Glutamatergic neuron (in vitro differentiated cells): ENCODE results near the gene CCDC28A. TPM values are rescaled to one million over a fixed set of nuclear protein-coding genes. Genes with fewer than 3 reads are reported as not detected.

Experiments
- DNase-seq: peaks from one replicate; pipeline ENCODE4 v3.0.0; 2022
- H3K27ac Mint-ChIP-seq: one replicate; pipeline ENCODE4 v1.8.0; 2020; ENCODE audit warnings: mild to moderate bottlenecking, mixed read lengths, inconsistent platforms; ENCODE audit not compliant: unreplicated experiment
- H3K27me3 Mint-ChIP-seq: one replicate; pipeline ENCODE4 v1.8.0; 2020; ENCODE audit warnings: mild to moderate bottlenecking, moderate library complexity, mixed read lengths, inconsistent platforms; ENCODE audit not compliant: unreplicated experiment
- H3K36me3 Mint-ChIP-seq: one replicate; pipeline ENCODE4 v1.8.0; 2020; ENCODE audit warnings: mild to moderate bottlenecking, mixed read lengths, inconsistent platforms; ENCODE audit not compliant: unreplicated experiment
- H3K4me1 Mint-ChIP-seq: one replicate; pipeline ENCODE4 v1.8.0; 2020; ENCODE audit warnings: mild to moderate bottlenecking, low read depth, mixed read lengths, inconsistent platforms; ENCODE audit not compliant: unreplicated experiment
- H3K4me3 Mint-ChIP-seq: one replicate; pipeline ENCODE4 v1.8.0; 2020; ENCODE audit warnings: mild to moderate bottlenecking, mixed read lengths, inconsistent platforms; ENCODE audit not compliant: unreplicated experiment
- H3K9me3 Mint-ChIP-seq: one replicate; pipeline ENCODE4 v1.8.0; 2020; ENCODE audit warnings: mild to moderate bottlenecking, moderate library complexity, mixed read lengths, inconsistent platforms; ENCODE audit not compliant: unreplicated experiment
- total RNA-seq: library from RNA; stranded (reverse); fragmentation: NEBNext Ultra II Directional; extraction: Animal tissue kit (Norgen Biotek cat#: 25700); gene quantifications from one replicate; pipeline ENCODE4 v1.2.1, GENCODE V29; 2021; ENCODE audit not compliant: unreplicated experiment
- TF ChIP-seq, protein P1 (sequence below): fragments of 200-600 bp; sonication (generic); IDR thresholded peaks from one replicate; pipeline ENCODE4 v1.5.0; 2021; ENCODE audit not compliant: partially characterized antibody, unreplicated experiment

Gene CCDC28A
- total RNA-seq, 1 donor from 2014 or later = 10.1 TPM

DNA sequence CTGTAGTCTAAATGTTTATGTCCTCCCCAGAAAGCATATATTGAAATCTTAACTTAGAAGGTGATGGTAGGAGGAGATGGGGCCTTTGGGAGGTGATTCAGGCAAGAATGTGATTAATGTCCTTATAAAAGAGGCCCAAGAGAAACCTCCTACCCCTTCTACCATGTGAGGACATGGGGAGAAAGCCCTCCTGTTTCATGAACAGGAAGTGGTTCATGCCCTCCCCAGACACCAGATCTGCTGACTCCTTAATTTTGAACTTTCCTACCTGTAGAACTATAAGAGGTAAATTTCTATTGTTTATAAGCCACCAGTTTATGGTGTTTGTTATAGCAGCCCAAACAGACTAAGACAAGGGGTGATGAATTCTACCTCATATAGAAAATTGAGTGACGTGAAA lies 13.6 kb downstream of the CCDC28A start:
- Mint-ChIP-seq H3K4me1 (no peaks in the 10 kb centered on the region), H3K27ac (no peak overlapping the region), H3K36me3 (no peaks in the 10 kb centered on the region), H3K27me3 (no peaks in the 10 kb centered on the region), H3K9me3 (no peaks in the 10 kb centered on the region), H3K4me3 (no peak overlapping the region)
- DNase-seq = no peak
- TF ChIP-seq, protein P1, sequence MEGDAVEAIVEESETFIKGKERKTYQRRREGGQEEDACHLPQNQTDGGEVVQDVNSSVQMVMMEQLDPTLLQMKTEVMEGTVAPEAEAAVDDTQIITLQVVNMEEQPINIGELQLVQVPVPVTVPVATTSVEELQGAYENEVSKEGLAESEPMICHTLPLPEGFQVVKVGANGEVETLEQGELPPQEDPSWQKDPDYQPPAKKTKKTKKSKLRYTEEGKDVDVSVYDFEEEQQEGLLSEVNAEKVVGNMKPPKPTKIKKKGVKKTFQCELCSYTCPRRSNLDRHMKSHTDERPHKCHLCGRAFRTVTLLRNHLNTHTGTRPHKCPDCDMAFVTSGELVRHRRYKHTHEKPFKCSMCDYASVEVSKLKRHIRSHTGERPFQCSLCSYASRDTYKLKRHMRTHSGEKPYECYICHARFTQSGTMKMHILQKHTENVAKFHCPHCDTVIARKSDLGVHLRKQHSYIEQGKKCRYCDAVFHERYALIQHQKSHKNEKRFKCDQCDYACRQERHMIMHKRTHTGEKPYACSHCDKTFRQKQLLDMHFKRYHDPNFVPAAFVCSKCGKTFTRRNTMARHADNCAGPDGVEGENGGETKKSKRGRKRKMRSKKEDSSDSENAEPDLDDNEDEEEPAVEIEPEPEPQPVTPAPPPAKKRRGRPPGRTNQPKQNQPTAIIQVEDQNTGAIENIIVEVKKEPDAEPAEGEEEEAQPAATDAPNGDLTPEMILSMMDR = no peak

DNA sequence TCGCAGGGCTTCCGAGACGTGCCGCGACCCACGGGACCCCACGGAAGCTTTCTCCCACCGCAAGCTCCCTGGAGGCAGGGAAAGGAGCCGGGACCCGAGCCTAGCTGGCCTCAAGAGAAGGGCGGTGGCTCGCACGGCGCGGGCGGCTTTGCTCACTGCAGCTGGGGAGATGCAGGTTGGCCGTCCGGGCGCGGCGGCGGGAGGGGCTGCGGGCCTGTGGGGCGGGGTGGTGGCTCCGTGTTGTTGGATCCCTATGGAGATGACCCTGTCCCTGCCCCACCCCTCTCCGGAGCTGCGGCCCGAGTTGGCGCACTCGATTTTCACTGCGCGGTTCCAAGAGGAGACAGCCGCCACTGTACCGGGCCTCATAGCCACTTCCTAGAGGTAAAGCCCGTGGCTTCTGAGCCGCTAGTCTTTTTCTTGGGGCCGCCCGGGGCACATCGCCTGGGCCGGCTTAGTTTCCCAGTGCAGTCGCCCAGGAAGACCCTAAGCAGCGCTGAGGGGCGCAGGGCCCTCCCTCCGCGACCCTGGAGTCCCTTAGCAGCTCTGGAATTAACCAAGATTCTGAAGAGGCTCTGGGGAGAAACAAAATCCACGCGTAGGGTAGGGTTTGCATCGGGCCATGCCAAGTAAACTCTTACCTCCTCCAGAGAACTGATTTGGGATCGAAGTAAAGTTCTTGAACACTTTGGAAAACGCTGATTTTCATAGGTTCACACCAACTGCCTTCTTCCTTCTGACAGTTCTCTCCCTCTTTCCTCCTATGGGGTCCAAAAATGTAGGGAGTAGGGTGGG lies 22.4 kb downstream of the CCDC28A start, which contains the start of gene ECT2L:
ECT2L (plus strand) TSS at position 279 of the 795 bp plus-strand sequence. CDS start 17,188 bp downstream, outside the sequence.
- DNase-seq = peak; percentile 78
- H3K27ac Mint-ChIP-seq = no peak within 1 kb of the TSS
- H3K4me1 Mint-ChIP-seq = peaks cover 11% of the 10 kb centered on the region
- peaks cover 2% of the 10 kb centered on the region for H3K27me3 Mint-ChIP-seq
- H3K4me3 Mint-ChIP-seq = peak within 1 kb of the TSS; percentile 74
- H3K36me3 Mint-ChIP-seq = no peaks in the 10 kb centered on the region
- H3K9me3 Mint-ChIP-seq = no peaks in the 10 kb centered on the region
- TF ChIP-seq, protein P1 = no peak

DNA sequence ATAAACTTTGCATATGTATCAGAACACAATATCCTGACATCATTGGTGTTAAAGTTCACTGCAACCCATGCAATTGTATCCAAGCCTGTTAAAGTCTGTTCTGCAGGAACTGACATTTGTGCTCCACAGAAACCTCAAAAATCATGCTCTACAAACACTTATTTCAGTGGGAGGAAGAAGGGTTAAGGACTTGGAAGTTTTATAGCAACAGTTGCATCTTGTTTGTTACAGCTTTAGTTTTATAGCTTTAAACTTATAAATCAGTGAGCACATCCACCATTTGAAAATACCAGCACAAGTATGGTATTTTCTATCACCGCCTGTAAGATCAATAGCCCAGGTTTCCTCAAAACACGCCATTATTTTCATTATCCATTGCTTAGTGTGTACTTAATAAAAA lies 23.2 kb downstream of the CCDC28A start:
- Mint-ChIP-seq H3K9me3 (no peaks in the 10 kb centered on the region), H3K36me3 (no peaks in the 10 kb centered on the region), H3K27me3 (peaks cover 2% of the 10 kb centered on the region), H3K4me1 (peaks cover 11% of the 10 kb centered on the region), H3K4me3 (peak overlapping the region; percentile 59), H3K27ac (no peak overlapping the region)
- no peak for DNase-seq
- TF ChIP-seq, protein P1 = no peak

DNA sequence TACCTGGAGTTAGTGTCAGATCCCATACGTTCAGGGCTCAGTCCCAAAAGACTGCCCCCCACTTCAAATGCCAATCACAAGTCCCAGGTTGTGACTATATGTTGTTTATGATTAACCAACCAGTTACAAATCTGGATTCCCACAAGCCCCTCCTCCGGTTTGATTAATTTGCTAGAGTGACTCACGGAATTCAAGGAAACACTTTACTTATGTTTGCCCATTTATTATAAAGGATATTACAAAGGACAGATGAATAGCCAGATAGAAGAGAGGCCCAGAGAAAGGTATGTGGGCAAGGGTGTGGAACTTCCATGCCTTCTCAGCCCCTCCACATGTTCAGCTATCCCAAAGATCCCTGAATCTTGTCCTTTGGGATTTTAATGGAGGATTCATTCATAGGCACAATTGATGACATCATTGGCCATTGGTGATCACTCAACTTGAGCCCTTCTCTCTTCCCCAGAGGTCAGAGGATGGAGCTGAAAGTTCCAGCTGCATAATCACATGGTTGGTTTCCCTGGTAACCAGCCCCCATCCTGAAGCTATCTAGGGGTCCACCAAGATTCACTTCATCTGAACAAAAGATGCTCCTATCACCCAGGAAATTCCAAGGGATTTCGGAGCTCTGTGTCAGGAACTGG lies 24.4 kb downstream of the CCDC28A start:
- Mint-ChIP-seq H3K27me3 (peaks cover 2% of the 10 kb centered on the region), H3K4me1 (peaks cover 11% of the 10 kb centered on the region), H3K27ac (no peak overlapping the region), H3K9me3 (no peaks in the 10 kb centered on the region), H3K36me3 (no peaks in the 10 kb centered on the region), H3K4me3 (no peak overlapping the region)
- DNase-seq = no peak
- TF ChIP-seq, protein P1 = no peak
